Upper lobe of left lung (tissue), 4 donors: ENCODE data around the gene TBX4.

Experiments
- POLR2A ChIP-seq, 4 donors: fragments of 450-650 bp; IDR thresholded peaks; one replicate each; pipeline ENCODE4 v1.5.1; 2016 to 2017; ENCODE audit warnings: antibody characterized with exemption in 4 of 4, mild to moderate bottlenecking in 2 of 4
- POLR2AphosphoS5 ChIP-seq, 2 donors: sonication (generic); formaldehyde crosslinking; IDR thresholded peaks; one replicate each; pipeline ENCODE4 v1.5.1; 2017; ENCODE audit warnings: antibody characterized with exemption in 2 of 2
- TF ChIP-seq, protein P1 (sequence below), 6 experiments: fragments of 450-650 bp in 4 of 6; fragments of 200-600 bp in 2 of 6; sonication (generic) in 2 of 6; IDR thresholded peaks; one replicate each; pipeline ENCODE4 v1.5.1; 2016 to 2019; ENCODE audit warnings: antibody characterized with exemption in 6 of 6

GRCh38 chr17:61532826-61533225 is 80.6 kb downstream of the TBX4 start:
- TF ChIP-seq, protein P1, sequence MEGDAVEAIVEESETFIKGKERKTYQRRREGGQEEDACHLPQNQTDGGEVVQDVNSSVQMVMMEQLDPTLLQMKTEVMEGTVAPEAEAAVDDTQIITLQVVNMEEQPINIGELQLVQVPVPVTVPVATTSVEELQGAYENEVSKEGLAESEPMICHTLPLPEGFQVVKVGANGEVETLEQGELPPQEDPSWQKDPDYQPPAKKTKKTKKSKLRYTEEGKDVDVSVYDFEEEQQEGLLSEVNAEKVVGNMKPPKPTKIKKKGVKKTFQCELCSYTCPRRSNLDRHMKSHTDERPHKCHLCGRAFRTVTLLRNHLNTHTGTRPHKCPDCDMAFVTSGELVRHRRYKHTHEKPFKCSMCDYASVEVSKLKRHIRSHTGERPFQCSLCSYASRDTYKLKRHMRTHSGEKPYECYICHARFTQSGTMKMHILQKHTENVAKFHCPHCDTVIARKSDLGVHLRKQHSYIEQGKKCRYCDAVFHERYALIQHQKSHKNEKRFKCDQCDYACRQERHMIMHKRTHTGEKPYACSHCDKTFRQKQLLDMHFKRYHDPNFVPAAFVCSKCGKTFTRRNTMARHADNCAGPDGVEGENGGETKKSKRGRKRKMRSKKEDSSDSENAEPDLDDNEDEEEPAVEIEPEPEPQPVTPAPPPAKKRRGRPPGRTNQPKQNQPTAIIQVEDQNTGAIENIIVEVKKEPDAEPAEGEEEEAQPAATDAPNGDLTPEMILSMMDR (IDR thresholded peaks at IDR 0.05), result no peak
- TF ChIP-seq POLR2A (IDR thresholded peaks at IDR 0.05) (no peak), POLR2AphosphoS5 (IDR thresholded peaks at IDR 0.05) (no peak)
